Stimulated activated CD8-positive, alpha-beta memory T cell treated with anti-CD3 and anti-CD28 coated beads, Interleukin-7, amount 100 ng/mL, for 1 hour (primary cell): ENCODE data around the gene CSN3.

ENCODE experiments used
- DNase-seq, 2 donors: peaks; one replicate each; pipeline ENCODE4 v3.0.0-alpha.2; 2020; ENCODE audit warnings: low read depth in 2 of 2

CSN3 gene

DNA sequence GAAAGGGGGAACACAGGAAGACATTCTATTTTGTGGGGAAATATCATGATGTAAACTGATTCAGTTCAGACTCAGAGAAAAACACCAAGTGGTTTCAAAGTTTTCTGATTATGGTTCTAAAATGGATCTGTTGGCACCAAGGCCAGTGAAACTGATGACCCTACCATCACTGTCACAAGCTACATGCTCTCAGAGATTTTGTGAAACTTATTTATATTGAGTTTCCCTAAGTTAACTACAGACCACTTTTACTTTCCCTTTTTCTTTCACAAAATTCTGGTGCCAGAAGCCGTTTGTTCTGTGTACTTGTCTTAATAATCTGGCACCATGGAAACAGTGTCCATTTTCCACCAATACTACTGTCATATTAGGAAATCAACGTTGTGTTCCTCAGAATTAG lies 48.9 kb downstream of the CSN3 start:
- DNase-seq = no peak

DNA sequence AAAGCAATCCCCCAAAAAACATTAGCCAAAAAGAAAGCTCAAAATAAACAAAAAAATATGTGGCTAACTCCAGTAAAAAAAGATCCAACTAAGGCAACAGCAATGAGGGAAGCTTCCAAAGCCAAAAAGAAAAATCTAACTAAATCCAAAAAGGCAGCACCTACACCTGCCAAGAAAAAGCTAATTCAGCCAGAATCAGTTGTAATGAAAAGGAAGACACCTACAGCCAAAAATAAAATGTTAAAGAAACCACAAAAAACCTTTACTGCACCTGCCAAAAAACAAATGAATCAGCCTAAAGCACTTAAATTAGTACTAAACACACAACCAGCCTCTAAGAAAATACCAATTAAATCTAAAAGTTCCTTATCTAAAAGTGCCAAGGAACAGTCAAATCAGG lies 55.2 kb downstream of the CSN3 start:
- DNase-seq = no peak

DNA sequence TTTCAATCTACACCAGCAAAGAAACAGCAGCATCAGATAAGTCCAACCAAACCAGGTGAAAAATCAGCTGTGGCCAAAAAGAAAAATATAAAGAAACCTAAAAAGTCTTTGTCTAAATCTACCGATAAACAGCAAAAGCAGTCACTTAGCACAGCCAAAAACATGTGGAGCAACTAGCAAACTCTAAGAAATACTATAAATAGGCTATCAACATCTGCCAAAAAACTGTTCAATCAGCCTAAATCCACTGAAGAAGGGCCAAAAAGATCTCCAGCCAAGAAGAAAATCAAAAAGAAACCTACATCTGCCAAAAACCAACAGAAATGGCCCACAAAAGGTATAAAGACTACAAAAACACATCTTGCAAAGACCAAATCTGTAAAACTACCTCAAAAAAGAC lies 55.7 kb downstream of the CSN3 start:
- DNase-seq = no peak

DNA sequence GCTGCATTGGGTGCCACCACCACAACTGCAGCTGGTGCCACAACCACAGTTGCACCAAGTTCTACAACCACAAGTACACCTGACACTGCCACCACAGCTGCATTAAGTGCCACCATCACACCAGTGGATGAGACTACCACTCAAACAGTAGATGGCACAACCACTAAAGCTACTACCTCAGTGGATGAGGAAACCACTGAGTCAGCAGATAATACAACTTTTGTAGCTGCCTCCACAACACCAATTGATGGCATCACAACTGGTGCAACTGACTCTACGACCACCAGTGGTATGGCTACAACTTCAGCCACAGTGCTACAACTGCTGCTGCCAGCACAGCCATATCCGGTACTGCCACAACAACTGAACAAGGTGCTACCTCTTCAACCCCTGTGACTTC lies 57.2 kb downstream of the CSN3 start:
- DNase-seq = no peak

DNA sequence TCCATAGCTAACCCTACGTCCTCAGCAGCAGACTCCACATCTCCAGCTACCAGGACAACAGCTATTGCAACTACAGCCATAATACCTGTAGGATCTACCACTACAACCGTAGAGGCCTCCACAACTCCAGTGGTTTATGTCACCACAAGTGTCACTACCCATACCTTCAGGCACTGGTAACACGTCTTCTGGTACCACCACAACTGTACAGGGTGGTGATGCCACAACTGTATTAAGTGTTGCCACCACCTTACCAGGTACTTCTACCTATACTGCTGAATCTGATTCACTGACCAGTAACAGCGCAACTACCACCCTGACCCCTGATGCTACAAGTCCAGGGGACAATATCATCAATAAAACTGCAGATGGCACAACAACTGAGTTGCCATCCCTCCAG lies 57.8 kb downstream of the CSN3 start:
- no peak for DNase-seq
